Epithelial cell of prostate (primary cell): ENCODE data around the gene CCL3.
"Not testable (repeated sequence)": the region's sequence is repeated elsewhere in the genome, so short reads cannot be mapped to it uniquely, and the experiment has no call there.

Experiments used
- DNase-seq: peaks from one replicate; pipeline ENCODE4 v3.0.0-alpha.2; 2011; ENCODE audit warnings: low read depth, low spot score
- H3K27ac ChIP-seq: fragments of 450-650 bp; 2 replicates; pipeline ENCODE4 v1.5.1; 2017; ENCODE audit warnings: mild to moderate bottlenecking

Gene CCL3

DNA sequence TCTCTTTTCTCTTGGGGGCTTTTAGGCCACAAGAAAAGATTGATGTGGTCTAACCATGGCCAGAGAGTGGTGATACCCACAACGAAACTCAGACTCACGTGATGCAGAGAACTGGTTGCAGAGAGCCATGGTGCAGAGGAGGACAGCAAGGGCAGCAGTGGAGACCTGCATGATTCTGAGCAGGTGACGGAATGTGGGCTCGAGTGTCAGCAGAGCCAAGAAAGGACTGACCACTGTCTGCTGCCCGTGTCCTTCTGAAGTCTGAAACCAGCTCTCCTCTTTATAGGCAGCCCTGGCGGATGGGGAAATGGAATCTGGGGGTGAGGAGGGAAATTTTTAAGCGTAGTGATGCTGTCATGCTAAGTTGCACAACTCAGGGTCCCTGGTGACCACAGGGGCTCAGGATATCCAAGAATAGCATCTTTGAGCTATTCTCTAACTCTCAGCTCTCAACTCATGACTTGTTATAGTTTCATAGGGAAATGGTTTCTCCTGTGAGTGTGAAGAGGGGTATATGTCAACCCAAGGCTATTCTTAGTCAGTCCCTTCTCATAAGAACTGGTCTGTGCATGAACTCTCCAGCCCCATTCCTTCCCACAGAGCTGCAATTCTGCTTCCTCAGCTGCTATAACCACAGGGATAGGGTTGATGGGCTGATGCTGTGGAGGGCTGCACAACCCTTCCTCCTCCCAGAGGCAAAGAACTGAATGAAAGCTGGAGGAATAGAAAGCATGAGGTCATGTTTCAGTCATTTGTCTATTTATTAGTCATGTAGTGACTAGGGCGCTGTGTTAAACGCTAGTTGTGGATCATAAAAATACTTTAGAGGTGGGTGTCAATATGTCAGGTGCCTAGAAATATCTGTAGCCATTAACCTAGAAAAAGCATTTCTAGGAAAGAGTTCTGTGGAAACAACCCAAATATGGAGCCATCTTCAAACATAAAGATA is at the start of gene CCL3:
Gene CCL3 (minus strand): TSS at position 256 of the 949 bp plus-strand sequence. CDS start 85 bp downstream, at position 171.
- no peak within 1 kb of the TSS for H3K27ac ChIP-seq

DNA sequence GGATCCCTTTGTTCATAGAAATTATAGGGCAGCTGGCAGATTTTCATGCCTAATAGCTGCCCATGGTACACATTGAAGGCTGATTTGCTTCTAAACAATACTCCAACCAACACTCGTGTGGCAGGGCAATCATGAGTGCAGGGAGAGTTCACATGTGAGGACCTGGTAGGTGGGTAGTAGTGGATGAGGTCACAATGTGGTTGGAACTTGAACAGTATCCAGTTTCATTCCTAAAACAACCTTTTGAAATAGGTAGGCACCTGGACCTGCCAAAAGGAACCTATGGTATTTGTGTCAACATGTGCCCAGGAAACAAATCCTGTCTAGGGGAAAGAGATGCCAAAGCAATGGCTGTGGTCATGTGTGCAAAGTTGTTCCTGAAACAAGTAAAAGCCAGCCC is 46.5 kb upstream of the CCL3 start:
- DNase-seq = no peak

More for the DNA sequence above, at the start of gene CCL3:
- DNase-seq = peak; percentile 3

DNA sequence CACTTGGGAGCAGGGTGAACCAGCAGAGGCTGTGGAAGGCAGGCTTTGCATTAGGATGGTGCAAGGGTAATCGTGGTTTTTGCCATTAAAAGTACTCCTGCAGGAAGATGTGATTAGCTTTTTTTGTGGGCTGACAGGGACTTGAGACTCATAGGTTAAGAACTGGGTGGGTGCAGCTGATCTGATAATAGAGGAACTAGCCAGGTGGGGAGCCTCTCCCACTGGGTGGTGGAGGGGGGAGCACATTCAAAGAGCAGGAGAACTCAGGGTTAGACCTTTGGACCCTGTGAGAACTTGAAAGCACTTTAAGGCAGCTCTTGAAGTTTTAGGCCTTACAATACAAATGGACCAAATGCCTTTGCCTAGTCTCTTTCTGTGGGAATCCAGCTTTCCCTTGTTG is 46.1 kb upstream of the CCL3 start:
- no peak for DNase-seq
- no peak overlapping the region for H3K27ac ChIP-seq

More for the DNA sequence above, 46.5 kb upstream of the CCL3 start:
- H3K27ac ChIP-seq = no peak overlapping the region

DNA sequence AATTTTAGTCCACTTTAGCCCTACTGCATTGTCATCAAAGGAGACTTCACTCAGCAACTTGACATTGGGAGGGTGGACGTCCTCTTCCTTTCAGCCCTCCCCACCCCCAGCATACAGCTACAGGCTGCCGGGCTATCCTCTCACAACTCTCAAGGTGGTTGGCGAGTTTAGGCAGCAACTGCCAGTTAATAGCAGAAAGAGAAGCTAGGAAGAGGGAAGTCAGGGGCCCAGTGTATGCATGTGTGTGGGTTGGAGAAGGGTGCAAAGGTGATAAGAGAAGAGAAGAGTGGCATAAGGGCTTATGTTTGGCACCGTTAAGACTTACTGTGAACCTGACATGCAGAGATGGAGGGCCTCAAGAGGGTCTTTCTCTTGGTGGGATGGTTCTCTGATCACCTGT is 45.5 kb upstream of the CCL3 start:
- no peak overlapping the region for H3K27ac ChIP-seq
- DNase-seq = no peak

DNA sequence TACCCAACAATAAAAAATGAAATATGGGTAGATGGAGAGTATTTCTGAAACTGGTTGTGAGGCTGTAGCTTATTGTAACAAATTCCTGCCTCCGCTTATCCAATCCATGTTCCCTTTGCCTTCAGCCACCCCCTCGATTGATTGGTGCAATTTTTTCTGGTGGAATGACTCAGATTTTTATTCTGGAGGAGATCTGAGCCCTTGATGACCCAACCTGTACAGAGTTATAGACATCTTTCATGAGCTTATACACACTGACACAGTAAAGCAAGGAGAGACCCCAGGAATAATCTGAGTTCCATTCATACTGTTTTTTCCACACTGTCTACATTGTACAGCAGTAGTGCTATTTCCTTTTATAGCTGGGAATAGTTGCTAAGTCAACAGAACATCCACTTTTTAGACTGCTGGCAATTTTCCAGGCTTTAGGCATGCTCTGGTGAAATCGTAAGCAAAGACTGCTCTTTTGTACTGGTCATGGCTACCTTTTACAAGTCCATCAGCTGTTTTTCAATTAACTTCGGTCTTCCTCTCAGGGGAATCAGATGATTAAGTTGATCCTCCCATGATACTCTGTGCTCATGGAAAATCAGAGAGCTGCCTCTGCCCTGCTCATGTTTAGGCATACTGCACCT is 43.8 kb upstream of the CCL3 start:
- DNase-seq = no peak
- H3K27ac ChIP-seq = no peak overlapping the region

DNA sequence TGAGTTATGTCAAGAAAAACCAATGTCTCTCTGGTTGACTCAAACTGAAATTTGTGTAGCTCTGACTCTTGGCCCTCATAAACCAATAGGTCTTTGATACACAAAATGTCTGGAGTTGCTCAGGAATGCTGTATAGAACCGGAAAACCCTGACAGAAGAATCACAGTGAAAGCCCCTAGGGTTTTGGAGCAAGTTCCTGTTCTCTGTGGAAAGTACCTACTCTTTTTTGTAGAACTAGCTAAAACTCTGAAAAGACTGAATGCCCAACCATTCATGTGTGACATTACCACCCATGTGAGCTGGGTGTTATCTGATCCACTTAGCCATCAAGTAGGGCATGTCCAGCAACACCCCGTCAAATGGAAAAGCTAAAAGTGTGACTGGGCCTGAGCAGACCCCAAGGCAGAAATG is 42.5 kb upstream of the CCL3 start:
- DNase-seq = no peak
- no peak overlapping the region for H3K27ac ChIP-seq

DNA sequence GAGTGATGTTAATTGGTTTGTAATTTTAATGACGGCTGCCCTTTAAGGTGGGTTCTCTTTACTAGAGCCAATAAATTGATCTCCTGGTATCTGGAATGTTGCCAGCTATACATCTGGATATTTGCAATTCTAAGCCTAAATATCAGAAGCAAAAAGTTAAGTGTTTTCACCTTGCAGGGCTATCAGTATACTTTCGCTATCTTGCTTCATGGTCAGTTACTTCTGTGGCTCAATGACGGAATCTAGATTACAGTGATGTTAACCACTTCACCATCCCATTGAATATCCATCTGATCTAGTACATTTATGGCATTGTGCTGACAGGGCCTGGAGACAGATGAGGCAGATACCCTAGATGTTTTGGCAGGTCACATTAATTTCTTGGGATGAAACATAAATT is 42.0 kb upstream of the CCL3 start:
- no peak for DNase-seq
- no peak overlapping the region for H3K27ac ChIP-seq

DNA sequence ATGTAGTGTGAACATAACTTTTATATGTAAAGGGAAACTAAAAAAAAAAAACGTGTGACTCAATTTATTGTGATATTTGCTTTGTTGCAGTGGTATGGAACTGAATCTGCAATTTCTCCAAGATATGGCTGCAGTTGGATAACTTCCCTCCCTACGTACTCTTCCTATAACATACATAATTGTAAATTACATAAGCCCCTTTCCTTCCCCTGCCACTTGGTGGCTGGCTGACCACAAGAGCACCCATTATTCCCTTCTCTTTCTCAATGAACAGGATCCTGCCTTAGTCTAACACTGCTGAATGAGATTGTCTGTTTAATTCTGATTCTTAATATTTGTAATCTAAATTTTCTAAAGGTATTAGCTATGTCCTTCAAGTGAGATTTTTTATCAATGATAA is 41.5 kb upstream of the CCL3 start:
- DNase-seq = no peak

DNA sequence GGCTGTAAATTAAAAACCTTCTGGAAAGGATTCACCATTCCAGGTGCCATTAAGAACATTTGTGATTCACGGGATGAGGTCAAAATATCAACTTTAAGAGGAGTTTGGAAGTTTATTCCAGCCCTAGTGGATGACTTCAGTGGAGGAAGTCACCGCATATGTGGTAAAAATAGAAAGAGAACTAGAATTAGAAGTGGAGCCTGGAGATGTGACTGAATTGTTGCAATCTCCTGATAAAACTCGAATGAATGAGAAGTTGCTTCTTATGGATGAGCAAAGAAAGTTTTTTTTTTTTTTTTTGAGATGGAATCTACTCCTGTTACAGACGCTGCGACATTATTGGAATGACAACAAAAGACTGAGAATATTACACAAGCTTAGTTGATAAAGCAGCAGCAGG is 40.4 kb upstream of the CCL3 start:
- H3K27ac ChIP-seq = no peak overlapping the region
- DNase-seq = no peak

More for the DNA sequence above, 41.5 kb upstream of the CCL3 start:
- no peak overlapping the region for H3K27ac ChIP-seq

DNA sequence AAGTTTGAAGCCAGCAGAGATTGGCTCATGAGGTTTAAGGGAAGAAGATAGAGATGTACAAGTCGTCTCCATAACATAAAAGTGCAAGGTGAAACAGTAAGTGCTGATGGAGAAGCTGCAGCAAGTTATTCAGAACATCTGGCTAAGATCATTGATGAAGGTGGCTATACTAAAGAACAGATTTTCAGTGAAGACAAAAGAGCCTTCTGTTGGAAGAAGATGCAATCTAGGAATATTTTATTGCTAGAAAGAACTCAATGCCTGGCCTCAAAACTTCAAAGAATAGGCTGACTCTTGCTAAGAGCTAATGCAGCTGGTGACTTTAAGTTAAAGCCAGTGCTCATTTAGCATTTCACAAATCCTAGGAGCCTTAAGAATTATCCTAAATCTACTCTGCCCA is 39.7 kb upstream of the CCL3 start:
- no peak for DNase-seq
- H3K27ac ChIP-seq = no peak overlapping the region

DNA sequence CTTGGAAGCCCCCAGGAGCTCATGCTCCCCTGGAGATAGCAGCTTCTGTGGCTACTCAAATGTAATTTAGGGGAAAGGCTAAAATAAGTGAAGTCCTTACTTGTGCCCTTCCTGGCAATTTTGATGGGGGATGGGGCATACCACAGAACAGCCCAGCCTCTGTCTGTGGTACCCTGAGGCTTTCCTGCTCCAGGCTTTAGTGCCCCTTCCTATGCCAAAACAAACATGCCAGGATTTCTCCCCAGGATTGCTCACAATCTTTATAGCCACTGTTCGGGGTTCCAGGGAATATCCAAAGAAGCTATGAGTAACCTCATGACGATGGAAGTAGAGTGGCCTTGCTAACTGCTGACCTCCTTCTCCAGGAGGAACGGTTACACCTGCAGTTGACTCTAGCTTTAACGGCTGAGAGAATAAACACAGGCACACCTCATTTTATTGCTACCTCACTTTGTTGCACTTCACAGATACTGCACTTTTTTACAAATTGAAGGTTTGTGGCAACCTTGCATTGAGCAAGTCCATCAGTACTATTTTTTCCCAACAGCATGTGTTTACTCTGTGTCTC is 38.6 kb upstream of the CCL3 start:
- no peak overlapping the region for H3K27ac ChIP-seq
- no peak for DNase-seq

DNA sequence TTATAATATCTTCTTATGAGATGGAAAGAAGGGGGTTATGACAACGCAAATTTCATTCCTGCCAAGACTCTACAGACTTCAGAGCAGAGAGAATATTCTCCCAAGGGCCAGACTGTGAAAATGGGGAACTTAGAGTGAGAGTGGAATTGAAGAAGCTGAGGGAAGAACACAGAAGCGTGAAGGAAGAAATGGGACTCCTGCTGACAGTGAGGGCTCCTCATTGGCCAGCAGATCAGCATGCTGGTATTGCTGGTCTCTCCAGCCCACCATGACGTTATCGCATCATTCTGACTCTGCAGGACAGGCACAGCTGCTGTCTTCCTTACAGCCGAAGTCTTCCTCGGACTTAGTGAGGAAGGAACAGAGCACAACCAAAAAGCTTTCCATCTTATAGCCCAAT is 38.0 kb upstream of the CCL3 start:
- no peak for DNase-seq
- H3K27ac ChIP-seq = no peak overlapping the region

DNA sequence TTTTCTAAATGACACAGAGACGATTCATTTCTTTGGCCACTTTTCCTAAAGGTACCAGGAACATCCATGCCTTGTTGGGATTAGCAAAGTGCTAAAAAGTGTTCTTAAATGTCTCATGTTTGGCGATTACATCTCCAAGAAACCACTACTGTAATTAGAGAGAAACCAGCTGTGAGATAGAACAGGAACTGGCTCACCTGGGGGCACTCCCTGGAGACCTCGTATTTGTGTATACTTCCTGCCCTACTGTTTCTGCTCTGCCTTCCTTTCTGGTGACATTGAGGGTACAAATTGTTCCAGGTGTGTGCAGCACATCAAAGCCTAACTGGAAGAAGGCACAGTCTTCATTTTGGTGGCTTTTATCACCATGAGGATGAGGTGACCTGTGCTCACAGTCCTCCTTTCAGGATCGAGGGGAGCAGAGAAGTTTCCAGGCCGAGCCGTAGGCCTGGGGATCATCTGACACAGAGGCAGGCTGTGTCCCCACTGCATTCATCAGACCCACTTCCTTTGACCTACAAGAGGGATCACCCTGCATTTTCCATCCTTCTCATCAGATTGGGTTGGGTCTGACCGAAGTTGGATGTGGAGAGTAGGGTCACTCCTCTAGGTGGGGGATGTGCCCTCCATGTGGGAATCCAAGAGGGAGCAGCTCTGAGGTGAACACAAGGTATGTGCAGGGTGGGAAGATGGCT is 37.4 kb upstream of the CCL3 start:
- no peak overlapping the region for H3K27ac ChIP-seq
- DNase-seq = no peak

DNA sequence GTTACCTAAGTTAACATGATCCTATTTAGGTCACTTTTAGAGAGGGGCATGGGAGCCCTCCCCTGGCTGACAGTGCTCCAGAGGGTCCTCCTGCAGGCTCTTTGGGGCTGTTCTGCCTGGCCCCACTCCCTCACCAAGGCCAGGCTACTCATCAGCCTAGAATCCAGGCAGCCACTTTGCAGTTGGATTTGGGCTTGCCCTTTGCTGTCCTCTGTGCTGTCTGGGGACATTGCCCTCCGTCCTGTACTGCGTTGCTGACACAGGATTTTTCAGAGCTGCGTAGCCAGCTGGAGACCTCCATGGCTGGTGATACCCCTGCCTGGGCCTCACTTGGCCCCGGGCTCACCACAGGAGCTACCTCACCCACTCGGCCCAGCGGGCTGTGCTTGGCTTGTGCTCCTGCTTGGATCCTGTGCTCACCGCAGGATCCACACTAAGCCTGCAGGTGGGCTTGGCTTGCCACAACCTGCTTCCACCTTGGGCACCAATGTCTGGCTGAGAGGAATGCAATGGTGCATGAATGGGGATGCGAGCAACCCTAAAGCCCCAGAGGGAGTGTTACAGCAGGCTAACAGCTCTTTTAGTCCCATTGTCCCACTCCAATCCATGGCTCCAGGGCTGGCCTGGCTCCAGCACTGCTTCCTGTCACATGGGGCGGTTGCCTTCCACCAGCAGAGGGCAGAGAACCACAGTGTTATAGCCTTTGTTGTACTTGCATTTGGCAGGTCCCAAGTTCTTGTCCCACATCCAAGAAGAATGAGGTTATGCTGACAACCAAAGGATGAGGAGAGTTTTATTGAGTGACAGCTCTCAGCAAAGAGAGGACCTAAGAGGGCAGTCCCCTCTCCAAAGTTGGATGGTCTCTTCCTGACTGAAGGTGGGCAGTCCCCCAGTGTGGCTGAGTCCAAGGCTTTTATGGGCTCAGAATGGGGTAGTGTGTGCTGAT is 35.2 kb upstream of the CCL3 start:
- no peak overlapping the region for H3K27ac ChIP-seq
- no peak for DNase-seq

DNA sequence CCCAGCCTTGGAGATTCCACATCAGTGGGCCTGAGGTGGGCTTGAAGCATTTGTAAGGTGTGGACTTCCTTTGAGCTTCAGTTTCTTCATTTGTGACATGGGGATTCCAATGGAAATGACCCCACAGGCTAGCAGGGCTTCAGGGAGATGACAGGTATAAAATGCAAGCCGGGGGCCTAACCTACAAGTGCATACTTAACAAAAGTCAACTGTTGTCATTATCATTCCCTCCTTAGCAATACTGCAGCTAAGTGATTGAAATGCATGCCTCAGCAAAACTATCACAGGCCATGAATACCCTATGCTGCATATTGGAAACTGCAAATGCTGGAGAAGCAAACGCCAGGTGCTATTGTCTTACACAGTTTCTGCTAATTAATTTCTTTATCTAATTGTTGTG is 33.5 kb upstream of the CCL3 start:
- no peak overlapping the region for H3K27ac ChIP-seq
- DNase-seq = no peak

DNA sequence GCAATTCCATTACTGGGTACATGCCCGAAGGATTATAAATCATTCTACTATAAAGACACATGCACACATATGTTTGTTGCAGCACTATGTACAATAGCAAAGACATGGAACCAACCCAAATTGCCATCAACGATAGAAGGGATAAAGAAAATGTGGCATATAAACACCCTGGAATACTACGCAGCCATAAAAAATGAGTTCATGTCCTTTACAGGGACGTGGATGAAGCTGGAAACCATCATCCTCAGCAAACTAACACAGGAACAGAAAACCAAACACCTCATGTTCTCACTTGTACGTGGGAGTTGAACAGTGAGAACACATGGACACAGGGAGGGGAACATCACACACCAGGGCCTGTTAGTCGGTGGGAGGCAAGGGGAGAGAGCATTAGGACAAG is 31.2 kb upstream of the CCL3 start:
- H3K27ac ChIP-seq, DNase-seq: not testable (repeated sequence)

DNA sequence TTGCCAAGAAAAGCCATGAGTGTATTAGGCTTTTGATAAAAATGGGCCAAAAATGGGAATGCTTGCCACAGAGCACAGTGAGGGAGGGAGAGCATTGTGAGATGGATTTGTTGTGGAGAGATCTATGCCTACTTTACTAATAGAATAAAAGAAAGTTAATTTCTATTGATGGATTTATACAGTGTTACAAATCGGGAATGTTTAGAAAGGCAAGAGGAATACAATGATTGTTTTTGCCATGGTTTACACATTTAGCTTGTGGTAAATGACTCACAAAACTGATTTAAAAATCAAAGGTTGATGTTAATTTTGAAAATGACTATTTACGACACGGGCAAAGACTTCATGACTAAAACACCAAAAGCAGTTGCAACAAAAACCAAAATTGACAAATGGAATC is 30.3 kb upstream of the CCL3 start:
- no peak for DNase-seq
- H3K27ac ChIP-seq = no peak overlapping the region

DNA sequence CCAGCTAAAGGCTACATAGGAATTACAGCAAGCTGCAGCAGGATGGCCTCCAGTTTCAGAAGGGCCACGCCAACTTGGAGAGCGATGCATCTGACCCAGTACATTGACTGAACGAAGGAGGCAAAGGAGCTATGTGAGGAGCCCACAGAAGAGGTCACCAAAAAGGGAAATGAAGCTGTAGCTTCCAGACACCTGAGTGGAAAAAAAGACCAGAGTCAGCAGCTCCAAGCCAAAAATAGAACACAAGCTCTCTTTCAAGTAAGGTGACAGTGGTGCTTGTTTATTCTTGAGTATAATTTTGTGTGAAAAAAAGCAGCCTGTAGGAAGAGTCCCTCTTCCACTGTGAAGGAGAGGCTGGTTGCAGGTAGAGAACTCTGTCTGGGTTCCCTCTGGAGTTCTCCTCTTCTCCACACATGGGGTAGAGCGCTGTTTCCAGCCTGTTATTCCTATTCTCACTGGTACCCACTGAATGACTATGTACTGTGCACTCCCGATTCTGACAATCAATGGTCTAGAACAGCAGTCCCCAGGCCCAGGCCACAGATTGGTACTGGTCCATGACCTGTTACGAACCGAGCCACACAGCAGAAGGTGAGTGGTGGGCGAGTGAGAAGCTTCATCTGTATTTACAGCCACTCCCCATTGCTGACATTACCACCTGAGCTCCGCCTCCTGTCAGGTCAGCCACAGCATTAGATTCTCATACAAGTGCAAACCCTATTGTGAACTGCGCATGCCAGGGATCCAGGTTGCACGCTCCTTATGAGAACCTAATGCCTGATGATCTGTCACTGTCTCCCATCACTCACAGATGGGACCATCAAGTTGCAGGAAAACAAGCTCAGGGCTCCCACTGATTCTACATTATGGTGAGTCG is 28.8 kb upstream of the CCL3 start:
- DNase-seq = no peak
- no peak overlapping the region for H3K27ac ChIP-seq
